Measurements from ENCODE around the gene TSHZ1.

The TSHZ1 gene

DNA sequence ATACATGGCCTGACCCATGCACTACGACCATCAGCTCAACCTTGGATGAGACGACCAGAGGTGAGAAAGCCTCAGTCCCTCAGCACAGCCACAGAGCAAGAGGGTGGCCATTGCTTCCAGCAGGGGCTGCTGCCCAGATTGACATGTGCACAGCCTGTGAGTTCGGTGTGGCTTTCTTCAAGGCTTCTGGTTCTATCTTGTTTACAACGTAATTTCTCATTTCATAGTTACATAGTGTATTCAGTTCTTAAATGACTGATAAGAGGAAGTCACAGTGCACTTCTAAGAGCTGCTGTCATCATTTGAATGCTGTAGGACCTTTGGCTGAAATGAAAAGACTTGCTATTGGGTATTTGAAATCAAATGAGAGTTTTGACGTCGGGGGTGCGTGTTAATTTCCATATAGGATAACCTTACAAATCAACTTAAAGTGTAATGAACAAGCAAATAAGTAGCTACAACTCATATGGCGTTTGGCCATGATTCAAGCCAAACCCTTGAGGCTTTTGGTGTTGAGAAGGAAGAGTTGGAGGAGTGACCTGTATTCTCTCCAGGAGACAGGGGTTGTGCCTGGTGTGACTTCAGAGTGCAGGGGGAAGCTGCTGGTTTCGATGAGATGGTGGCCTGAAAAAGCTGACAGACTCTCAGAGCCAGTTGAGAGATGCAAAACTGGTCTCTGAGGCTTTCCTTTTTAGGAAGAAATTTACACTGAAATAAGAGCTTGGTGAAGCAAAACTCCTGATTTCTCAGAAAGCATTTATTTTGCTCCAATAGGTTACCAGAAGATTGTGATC is 51.0 kb downstream of the TSHZ1 start:
- no peak overlapping the region for H3K27ac ChIP-seq (ENCODE audit: low read length)
- no peak for DNase-seq (ENCODE audit: low read depth, low spot score)
- no peaks in the 10 kb centered on the region for H3K9me3 ChIP-seq (ENCODE audit: control insufficient read depth, insufficient read depth, low read length)
- no CpG with 5 or more reads among the region's 9 CpGs for WGBS (ENCODE audit: insufficient coverage, insufficient read length)
- H3K4me3 ChIP-seq (ENCODE audit: low read length) = no peak overlapping the region
- H3K4me1 ChIP-seq (ENCODE audit: control insufficient read depth, insufficient read depth, low read length) = no peaks in the 10 kb centered on the region
- no peaks in the 10 kb centered on the region for H3K27me3 ChIP-seq (ENCODE audit: control insufficient read depth, insufficient read depth, low read length)
- H3K36me3 ChIP-seq (ENCODE audit: control insufficient read depth, insufficient read depth, low read length) = no peaks in the 10 kb centered on the region

DNA sequence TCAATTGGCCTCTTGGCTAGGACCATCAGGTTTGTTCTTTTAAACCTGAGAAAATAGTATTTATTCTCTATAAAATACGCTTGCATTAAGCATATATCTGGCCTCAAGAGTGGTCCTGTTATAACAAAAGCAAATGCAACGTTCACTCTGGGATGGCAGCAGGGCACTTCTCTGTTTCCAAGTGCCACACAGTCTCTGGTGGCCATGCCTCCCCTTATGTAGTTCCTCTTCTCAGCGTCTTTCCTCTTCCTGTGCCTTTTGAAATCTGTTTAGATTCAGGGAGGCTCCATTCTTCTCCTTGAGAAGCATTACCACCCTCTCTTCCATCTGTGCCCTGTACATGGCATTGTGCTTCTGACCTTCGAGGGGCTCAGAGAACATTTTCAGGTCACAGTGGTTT is 51.9 kb downstream of the TSHZ1 start:
- no peaks in the 10 kb centered on the region for H3K27me3 ChIP-seq (ENCODE audit: control insufficient read depth, insufficient read depth, low read length)
- H3K4me3 ChIP-seq (ENCODE audit: low read length) = no peak overlapping the region
- WGBS (ENCODE audit: insufficient coverage, insufficient read length) = no CpG with 5 or more reads among the region's 4 CpGs
- H3K9me3 ChIP-seq (ENCODE audit: control insufficient read depth, insufficient read depth, low read length) = no peaks in the 10 kb centered on the region
- no peak for DNase-seq (ENCODE audit: low read depth, low spot score)
- H3K36me3 ChIP-seq (ENCODE audit: control insufficient read depth, insufficient read depth, low read length) = no peaks in the 10 kb centered on the region
- H3K27ac ChIP-seq (ENCODE audit: low read length) = no peak overlapping the region
- no peaks in the 10 kb centered on the region for H3K4me1 ChIP-seq (ENCODE audit: control insufficient read depth, insufficient read depth, low read length)

DNA sequence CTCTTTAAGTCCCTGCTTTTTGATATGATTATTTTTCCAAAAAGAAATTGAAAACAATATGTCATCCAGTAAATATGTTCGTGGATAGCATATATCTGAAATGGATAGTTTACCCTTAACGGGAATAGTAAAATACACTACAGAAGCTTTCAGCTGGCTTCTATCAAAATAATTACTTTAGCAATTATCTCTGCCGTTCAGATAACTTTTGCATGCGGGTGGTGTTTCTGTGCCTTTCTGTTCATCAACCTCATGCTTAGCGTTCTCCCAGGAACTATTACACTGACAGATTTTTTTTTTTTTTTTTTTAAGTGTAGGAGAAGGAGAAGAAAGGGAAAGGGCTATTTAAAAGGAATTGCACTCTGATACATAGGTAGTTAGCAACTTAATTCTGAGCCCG is 53.6 kb downstream of the TSHZ1 start:
- DNase-seq (ENCODE audit: low read depth, low spot score) = no peak
- no peak overlapping the region for H3K4me3 ChIP-seq (ENCODE audit: low read length)
- H3K4me1 ChIP-seq (ENCODE audit: control insufficient read depth, insufficient read depth, low read length) = no peaks in the 10 kb centered on the region
- H3K27ac ChIP-seq (ENCODE audit: low read length) = no peak overlapping the region
- H3K27me3 ChIP-seq (ENCODE audit: control insufficient read depth, insufficient read depth, low read length) = no peaks in the 10 kb centered on the region
- no CpG with 5 or more reads among the region's 6 CpGs for WGBS (ENCODE audit: insufficient coverage, insufficient read length)
- H3K9me3 ChIP-seq (ENCODE audit: control insufficient read depth, insufficient read depth, low read length) = no peaks in the 10 kb centered on the region
- no peaks in the 10 kb centered on the region for H3K36me3 ChIP-seq (ENCODE audit: control insufficient read depth, insufficient read depth, low read length)

DNA sequence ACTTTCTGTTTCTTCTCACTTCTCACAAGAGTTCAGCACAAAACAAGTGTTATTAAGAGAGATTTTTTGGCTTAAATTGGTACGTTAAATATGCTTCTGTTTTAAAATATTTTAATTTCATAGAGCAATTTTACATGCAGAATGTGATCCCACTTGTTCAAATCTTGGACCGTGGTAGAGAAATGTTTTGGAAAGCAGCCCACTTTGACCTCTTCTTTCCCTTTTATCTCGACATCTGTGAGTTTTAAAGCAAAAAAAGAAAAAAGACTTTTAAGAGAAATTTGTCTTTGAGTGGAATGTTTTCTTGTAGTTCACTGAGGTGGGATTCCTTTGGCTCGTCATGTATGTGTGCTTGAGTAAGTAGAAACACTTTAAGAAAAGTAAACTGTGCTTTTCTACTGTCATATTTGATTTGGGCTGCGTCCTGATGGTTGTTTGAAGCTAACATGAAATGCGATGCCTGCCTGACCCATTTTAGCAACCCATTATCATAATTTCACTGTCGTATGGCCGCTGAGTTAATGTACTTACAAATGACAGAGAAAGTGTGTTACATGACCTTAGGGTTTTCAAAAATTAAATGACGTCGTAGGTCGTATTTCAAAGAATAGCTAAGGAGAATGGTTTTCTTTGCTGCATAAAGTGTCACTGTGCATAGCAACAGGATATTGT is 54.5 kb downstream of the TSHZ1 start:
- Histone ChIP-seq H3K4me3 (ENCODE audit: low read length) (no peak overlapping the region), H3K27me3 (ENCODE audit: control insufficient read depth, insufficient read depth, low read length) (no peaks in the 10 kb centered on the region), H3K9me3 (ENCODE audit: control insufficient read depth, insufficient read depth, low read length) (no peaks in the 10 kb centered on the region), H3K4me1 (ENCODE audit: control insufficient read depth, insufficient read depth, low read length) (no peaks in the 10 kb centered on the region), H3K36me3 (ENCODE audit: control insufficient read depth, insufficient read depth, low read length) (no peaks in the 10 kb centered on the region), H3K27ac (ENCODE audit: low read length) (no peak overlapping the region)
- no CpG with 5 or more reads among the region's 11 CpGs for WGBS (ENCODE audit: insufficient coverage, insufficient read length)
- no peak for DNase-seq (ENCODE audit: low read depth, low spot score)

GRCh38 chr18:75265872-75266271 is 55.3 kb downstream of the TSHZ1 start:
- H3K4me1 ChIP-seq (ENCODE audit: control insufficient read depth, insufficient read depth, low read length) = no peaks in the 10 kb centered on the region
- H3K4me3 ChIP-seq (ENCODE audit: low read length) = no peak overlapping the region
- no peaks in the 10 kb centered on the region for H3K27me3 ChIP-seq (ENCODE audit: control insufficient read depth, insufficient read depth, low read length)
- no CpG with 5 or more reads among the region's 9 CpGs for WGBS (ENCODE audit: insufficient coverage, insufficient read length)
- H3K27ac ChIP-seq (ENCODE audit: low read length) = no peak overlapping the region
- H3K36me3 ChIP-seq (ENCODE audit: control insufficient read depth, insufficient read depth, low read length) = no peaks in the 10 kb centered on the region
- no peaks in the 10 kb centered on the region for H3K9me3 ChIP-seq (ENCODE audit: control insufficient read depth, insufficient read depth, low read length)
- no peak for DNase-seq (ENCODE audit: low read depth, low spot score)

DNA sequence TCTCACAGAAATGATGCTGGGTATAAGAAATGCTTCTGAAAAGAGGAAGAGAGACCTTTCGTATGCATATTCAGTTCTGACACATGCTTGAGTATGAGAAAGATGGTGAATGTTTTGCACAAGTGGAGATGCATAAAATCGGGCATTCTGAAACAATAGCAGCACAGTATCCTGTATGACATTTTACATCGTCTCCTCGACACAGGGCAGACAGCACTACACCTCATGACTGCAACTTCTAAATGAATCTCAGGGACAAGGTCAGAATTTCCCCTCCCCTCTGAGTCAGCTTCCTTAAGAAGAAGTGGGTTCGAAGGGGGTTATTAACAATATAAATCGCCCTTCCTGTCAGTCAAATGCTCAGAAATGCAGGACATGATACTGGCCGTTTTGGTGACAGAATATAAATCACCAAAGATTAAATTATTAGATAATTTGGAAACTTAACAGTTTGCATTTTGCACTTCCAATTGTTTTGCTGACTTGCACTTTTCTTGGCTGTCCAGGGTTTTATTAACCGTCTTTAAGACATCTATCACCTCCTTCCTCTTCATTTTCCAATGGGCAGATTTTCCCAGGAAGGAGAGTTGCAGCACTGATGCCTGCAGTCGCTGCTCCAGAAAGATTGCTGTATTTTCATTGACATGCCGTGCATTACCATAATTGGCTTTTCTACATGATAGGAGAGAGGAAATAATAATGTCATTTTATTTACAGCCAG is 57.2 kb downstream of the TSHZ1 start:
- DNase-seq (ENCODE audit: low read depth, low spot score) = no peak
- Histone ChIP-seq H3K4me3 (ENCODE audit: low read length) (no peak overlapping the region), H3K9me3 (ENCODE audit: control insufficient read depth, insufficient read depth, low read length) (no peaks in the 10 kb centered on the region), H3K36me3 (ENCODE audit: control insufficient read depth, insufficient read depth, low read length) (no peaks in the 10 kb centered on the region), H3K27ac (ENCODE audit: low read length) (no peak overlapping the region), H3K4me1 (ENCODE audit: control insufficient read depth, insufficient read depth, low read length) (no peaks in the 10 kb centered on the region), H3K27me3 (ENCODE audit: control insufficient read depth, insufficient read depth, low read length) (no peaks in the 10 kb centered on the region)
- WGBS (ENCODE audit: insufficient coverage, insufficient read length) = no CpG with 5 or more reads among the region's 10 CpGs

- Histone ChIP-seq H3K36me3 (ENCODE audit: control insufficient read depth, insufficient read depth, low read length) (no peaks in the 10 kb centered on the region), H3K27ac (ENCODE audit: low read length) (no peak overlapping the region), H3K4me3 (ENCODE audit: low read length) (no peak overlapping the region), H3K9me3 (ENCODE audit: control insufficient read depth, insufficient read depth, low read length) (no peaks in the 10 kb centered on the region), H3K4me1 (ENCODE audit: control insufficient read depth, insufficient read depth, low read length) (no peaks in the 10 kb centered on the region), H3K27me3 (ENCODE audit: control insufficient read depth, insufficient read depth, low read length) (no peaks in the 10 kb centered on the region)
- DNase-seq (ENCODE audit: low read depth, low spot score) = no peak
- no CpG with 5 or more reads among the region's 5 CpGs for WGBS (ENCODE audit: insufficient coverage, insufficient read length)
Observed at GRCh38 chr18:75268364-75268646, 57.7 kb downstream of the TSHZ1 start.

DNA sequence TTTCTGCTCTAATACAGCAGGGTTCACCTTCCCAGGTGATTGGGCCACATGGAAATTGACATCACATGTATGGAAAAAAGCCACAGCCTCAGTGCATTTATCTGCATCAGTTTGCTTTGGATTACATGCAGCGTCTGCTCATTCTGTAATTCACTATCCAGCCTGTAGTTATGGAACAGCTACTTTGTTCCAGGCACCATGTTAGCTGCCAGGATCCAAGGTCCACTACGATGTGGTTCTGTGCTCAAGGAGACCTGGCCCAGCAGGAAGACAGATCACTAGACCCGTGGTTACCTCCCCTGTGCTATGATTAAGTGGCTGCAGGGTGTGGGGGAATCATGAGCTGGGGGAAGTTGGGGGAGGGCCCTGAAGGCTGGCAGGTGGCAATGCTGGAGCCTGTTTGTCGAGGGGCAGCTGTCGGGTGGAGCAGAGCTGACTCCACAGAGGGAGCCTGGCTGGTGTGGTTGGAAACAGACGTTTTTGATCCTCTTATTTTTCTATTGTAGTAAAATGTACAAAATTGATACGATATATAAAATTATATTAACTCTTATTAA is 58.6 kb downstream of the TSHZ1 start:
- WGBS (ENCODE audit: insufficient coverage, insufficient read length) = no CpG with 5 or more reads among the region's 7 CpGs
- no peaks in the 10 kb centered on the region for H3K4me1 ChIP-seq (ENCODE audit: control insufficient read depth, insufficient read depth, low read length)
- DNase-seq (ENCODE audit: low read depth, low spot score) = no peak

GRCh38 chr18:75269696-75270095 is 59.1 kb downstream of the TSHZ1 start:
- H3K4me1 ChIP-seq (ENCODE audit: control insufficient read depth, insufficient read depth, low read length) = no peaks in the 10 kb centered on the region
- no peaks in the 10 kb centered on the region for H3K9me3 ChIP-seq (ENCODE audit: control insufficient read depth, insufficient read depth, low read length)
- no peak overlapping the region for H3K4me3 ChIP-seq (ENCODE audit: low read length)
- H3K27ac ChIP-seq (ENCODE audit: low read length) = no peak overlapping the region
- no peaks in the 10 kb centered on the region for H3K27me3 ChIP-seq (ENCODE audit: control insufficient read depth, insufficient read depth, low read length)
- H3K36me3 ChIP-seq (ENCODE audit: control insufficient read depth, insufficient read depth, low read length) = no peaks in the 10 kb centered on the region
- no CpG with 5 or more reads among the region's 8 CpGs for WGBS (ENCODE audit: insufficient coverage, insufficient read length)
- DNase-seq (ENCODE audit: low read depth, low spot score) = no peak

More for the DNA sequence above, 58.6 kb downstream of the TSHZ1 start:
- H3K27me3 ChIP-seq (ENCODE audit: control insufficient read depth, insufficient read depth, low read length) = no peaks in the 10 kb centered on the region
- H3K36me3 ChIP-seq (ENCODE audit: control insufficient read depth, insufficient read depth, low read length) = no peaks in the 10 kb centered on the region
- no peak overlapping the region for H3K4me3 ChIP-seq (ENCODE audit: low read length)
- no peak overlapping the region for H3K27ac ChIP-seq (ENCODE audit: low read length)
- H3K9me3 ChIP-seq (ENCODE audit: control insufficient read depth, insufficient read depth, low read length) = no peaks in the 10 kb centered on the region

DNA sequence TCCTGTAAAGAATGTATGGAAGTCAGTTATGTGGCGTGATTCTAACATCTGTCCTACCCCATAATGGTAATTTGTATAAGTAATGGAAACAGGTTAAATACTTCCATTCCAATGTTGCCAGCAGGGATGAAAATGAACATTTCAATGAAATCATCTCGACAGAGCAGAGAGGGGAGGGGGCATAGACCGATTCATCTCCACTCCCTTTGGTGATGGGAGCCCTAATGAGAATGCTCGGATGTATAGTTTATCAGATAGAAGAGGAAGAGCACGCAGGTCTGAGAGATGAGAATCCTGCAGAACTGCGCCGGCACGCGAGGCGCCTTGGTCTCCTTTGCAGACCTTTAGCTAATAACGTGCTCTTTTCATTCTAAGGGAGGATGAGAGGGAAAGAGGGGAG is 61.4 kb downstream of the TSHZ1 start:
- H3K27ac ChIP-seq (ENCODE audit: low read length) = no peak overlapping the region
- no CpG with 5 or more reads among the region's 11 CpGs for WGBS (ENCODE audit: insufficient coverage, insufficient read length)

More for the DNA sequence above, 61.4 kb downstream of the TSHZ1 start:
- Histone ChIP-seq H3K27me3 (ENCODE audit: control insufficient read depth, insufficient read depth, low read length) (no peaks in the 10 kb centered on the region), H3K4me1 (ENCODE audit: control insufficient read depth, insufficient read depth, low read length) (peaks cover 4% of the 10 kb centered on the region; the same call in 1 of the 2 replicates), H3K4me3 (ENCODE audit: low read length) (no peak overlapping the region), H3K9me3 (ENCODE audit: control insufficient read depth, insufficient read depth, low read length) (no peaks in the 10 kb centered on the region), H3K36me3 (ENCODE audit: control insufficient read depth, insufficient read depth, low read length) (no peaks in the 10 kb centered on the region)
- no peak for DNase-seq (ENCODE audit: low read depth, low spot score)
